ENCODE results near the gene ITIH4.

ITIH4 gene

DNA sequence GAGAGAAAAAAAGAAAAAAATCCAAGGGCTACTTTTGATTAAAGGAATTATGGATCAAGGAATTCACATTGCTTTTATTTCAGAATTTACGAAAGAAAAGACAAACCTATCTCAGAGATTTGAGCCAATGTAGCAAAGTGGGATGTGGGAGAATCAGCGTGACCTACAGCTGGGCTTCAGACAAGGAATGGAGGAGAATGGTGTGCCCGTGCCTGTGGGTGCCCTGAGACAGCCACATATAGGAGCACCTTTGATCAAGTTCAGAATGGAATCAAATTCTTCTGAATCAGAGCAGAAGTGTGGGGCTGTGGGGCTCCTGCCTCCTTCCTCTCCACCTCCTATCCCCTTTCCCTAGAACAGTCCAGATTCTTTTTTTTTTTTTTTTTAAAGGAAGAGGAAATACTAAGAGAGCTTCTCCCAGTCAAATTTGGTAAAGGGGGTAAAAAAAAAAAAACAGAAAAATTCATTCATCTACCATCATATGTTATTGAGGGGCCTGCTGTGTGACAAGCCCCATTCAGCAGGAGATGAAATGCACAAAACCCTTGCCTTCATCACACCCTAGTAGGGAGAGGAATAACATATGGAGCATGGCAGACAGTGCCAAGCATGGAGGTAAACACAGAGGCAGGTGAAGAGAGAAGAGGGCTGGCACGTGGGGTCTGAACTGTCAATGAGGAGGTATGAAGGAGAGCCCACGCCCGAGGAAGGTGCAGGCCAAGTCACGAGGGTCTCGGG, 29.4 kb upstream of the ITIH4 start:
- Mint-ChIP-seq H3K4me3 (no peak overlapping the region), H3K27me3 (no peaks in the 10 kb centered on the region), H3K4me1 (ENCODE audit: low read depth) (no peaks in the 10 kb centered on the region), H3K9me3 (peaks cover 2% of the 10 kb centered on the region), H3K36me3 (ENCODE audit: low read depth) (peaks cover 9% of the 10 kb centered on the region), H3K27ac (no peak overlapping the region)
- DNase-seq, result no peak

DNA sequence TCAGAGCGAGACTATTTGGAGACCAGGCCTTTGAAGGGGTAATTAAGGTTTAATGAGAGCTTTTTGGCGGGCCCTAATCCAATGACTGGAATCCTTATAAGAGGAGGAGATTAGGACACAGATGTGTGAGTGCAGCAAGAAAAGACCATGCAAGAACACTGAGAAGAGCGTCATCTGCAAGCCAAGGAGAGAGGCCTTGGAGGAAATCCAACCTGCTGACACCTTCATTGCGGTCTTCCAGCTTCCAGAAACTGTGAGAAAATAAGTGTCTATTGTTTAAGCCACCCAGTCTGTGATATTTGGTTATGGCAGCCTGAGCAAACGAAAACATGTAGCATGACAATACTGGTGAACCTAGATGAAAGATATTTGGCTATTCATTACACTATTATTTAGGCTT, 27.4 kb upstream of the ITIH4 start:
- Mint-ChIP-seq H3K36me3 (ENCODE audit: low read depth) (peaks cover 6% of the 10 kb centered on the region), H3K4me1 (ENCODE audit: low read depth) (no peaks in the 10 kb centered on the region), H3K9me3 (no peaks in the 10 kb centered on the region), H3K27me3 (no peaks in the 10 kb centered on the region), H3K27ac (no peak overlapping the region), H3K4me3 (no peak overlapping the region)
- no peak for DNase-seq

DNA sequence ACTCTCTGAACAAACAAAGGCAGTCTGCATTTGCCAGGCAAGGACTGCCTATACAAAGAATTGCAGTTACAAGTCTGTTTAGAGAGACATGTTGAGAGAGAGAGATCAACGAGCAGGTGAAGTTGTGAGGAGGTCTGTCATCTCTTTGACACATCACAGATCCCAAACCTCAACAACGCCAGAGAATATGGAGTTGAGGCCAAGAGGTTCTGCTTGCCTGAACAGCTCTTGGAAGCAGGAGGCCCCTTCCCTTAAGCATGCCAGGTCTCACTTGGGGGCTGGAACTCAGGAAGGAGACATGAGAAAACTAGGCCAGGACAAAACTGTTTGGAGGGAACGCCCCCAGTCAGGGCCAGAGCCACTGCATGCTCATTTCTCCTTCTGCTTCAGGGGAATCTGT, 26.7 kb upstream of the ITIH4 start:
- no peak overlapping the region for H3K27ac Mint-ChIP-seq
- no peak for DNase-seq
- H3K4me3 Mint-ChIP-seq, result no peak overlapping the region
- H3K9me3 Mint-ChIP-seq, result no peaks in the 10 kb centered on the region
- H3K27me3 Mint-ChIP-seq, result no peaks in the 10 kb centered on the region
- H3K4me1 Mint-ChIP-seq (ENCODE audit: low read depth), result no peaks in the 10 kb centered on the region
- peaks cover 12% of the 10 kb centered on the region for H3K36me3 Mint-ChIP-seq (ENCODE audit: low read depth)

DNA sequence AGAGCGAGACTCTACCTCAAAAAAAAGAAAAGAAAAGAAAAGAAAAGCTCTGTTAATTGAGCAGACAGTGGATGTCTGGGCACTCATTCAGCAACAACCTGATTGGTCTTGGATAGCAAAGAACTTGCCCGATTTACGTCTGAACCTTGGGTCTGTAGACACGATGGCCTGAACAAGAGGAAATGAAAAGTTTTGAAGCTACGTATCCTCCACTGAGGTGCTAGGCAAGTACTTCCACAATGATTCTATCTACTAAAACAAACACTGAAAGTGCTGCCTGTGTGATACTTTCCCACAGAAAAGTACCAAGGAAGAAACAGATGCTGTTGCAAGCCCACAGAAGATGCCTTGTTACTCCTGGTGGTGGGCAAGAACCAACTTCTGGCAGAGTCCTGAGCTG, 26.2 kb upstream of the ITIH4 start:
- no peaks in the 10 kb centered on the region for H3K27me3 Mint-ChIP-seq
- peaks cover 17% of the 10 kb centered on the region for H3K36me3 Mint-ChIP-seq (ENCODE audit: low read depth)
- no peak for DNase-seq
- H3K27ac Mint-ChIP-seq, result no peak overlapping the region
- H3K4me3 Mint-ChIP-seq, result no peak overlapping the region
- H3K4me1 Mint-ChIP-seq (ENCODE audit: low read depth), result no peaks in the 10 kb centered on the region
- no peaks in the 10 kb centered on the region for H3K9me3 Mint-ChIP-seq

DNA sequence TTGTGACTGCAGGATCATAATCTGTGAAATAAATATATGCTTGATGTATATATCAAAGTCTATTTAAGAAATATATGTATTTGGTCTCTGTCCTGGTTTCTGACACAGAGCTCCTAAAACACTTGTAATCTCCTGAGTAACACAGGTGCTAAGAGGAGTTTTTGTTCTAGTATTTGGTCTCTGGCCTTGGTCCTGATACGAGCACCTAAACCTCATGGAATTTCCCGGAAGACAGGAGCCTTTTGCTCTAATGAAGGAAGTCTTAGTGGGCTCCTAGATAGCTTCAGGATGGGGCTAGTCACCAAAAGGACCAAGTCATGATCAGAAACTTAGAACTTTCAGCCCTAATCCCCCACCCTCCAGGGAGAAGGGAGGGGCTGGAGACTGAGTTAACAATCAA, 23.5 kb upstream of the ITIH4 start:
- H3K4me1 Mint-ChIP-seq (ENCODE audit: low read depth), result no peaks in the 10 kb centered on the region
- H3K9me3 Mint-ChIP-seq, result no peaks in the 10 kb centered on the region
- H3K27me3 Mint-ChIP-seq, result no peaks in the 10 kb centered on the region
- no peak overlapping the region for H3K4me3 Mint-ChIP-seq
- peaks cover 40% of the 10 kb centered on the region for H3K36me3 Mint-ChIP-seq (ENCODE audit: low read depth)
- DNase-seq, result no peak
- no peak overlapping the region for H3K27ac Mint-ChIP-seq

DNA sequence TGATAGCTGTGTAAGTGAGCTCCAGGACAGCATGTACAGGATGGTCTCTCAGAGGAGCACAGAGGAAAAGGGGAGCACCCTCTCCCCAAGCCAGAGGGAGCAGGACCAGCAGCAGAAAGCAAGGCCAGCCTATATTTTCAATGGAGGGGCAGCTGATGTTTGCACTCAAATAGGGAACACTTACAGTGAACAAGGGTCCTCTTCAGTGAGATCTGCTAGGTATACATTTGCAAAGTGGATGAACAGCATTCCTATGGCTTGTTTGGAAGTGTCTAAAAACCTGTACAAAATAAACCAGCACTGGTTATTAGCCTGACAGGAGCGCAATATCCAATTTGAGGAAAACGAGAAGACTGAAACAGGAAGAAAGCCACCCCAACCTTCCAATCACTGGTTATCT, 21.9 kb upstream of the ITIH4 start:
- peaks cover 53% of the 10 kb centered on the region for H3K36me3 Mint-ChIP-seq (ENCODE audit: low read depth)
- DNase-seq, result no peak
- no peaks in the 10 kb centered on the region for H3K27me3 Mint-ChIP-seq
- no peaks in the 10 kb centered on the region for H3K9me3 Mint-ChIP-seq
- H3K4me3 Mint-ChIP-seq, result no peak overlapping the region
- H3K27ac Mint-ChIP-seq, result no peak overlapping the region
- no peaks in the 10 kb centered on the region for H3K4me1 Mint-ChIP-seq (ENCODE audit: low read depth)

DNA sequence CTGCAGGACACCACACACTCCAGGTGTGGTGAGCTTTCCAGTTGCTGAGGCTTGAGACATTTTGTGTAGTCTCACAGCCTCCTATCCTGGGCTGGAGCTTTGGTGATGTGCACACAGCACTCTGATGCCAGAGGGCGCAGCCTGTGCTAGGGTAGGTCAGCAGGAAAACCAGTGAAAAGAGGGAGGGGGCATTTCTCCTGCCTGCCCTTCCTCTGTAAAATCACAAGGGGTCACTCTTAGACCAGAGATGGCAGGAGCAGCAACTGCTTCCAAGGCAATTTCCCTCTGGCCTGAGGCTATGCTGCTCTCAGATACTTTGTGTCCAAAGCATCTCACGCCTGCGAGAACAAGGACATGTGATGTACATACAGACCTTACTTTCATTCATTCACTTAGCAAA, 20.9 kb upstream of the ITIH4 start:
- no peaks in the 10 kb centered on the region for H3K4me1 Mint-ChIP-seq (ENCODE audit: low read depth)
- H3K4me3 Mint-ChIP-seq, result no peak overlapping the region
- no peaks in the 10 kb centered on the region for H3K27me3 Mint-ChIP-seq
- peaks cover 56% of the 10 kb centered on the region for H3K36me3 Mint-ChIP-seq (ENCODE audit: low read depth)
- DNase-seq, result peak; percentile 49
- H3K9me3 Mint-ChIP-seq, result no peaks in the 10 kb centered on the region
- no peak overlapping the region for H3K27ac Mint-ChIP-seq

DNA sequence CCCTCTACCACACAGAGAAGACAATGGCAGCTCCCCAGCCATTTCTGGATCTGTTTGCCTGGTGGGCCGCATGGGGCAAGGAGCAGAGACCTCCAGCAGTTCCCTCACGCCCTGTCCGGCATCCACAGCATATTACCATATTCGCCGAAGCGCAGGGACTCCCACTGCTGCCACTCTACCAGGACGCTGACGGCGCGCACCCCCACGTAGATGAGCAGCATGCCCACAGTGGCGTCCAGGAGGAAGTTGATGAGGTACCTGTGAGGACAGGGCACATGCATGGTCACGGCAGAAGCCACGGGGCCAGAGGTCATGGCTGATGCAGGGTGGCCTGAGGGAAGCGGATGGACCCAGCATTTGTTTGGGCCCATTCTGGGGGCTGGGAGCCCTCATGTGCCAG, 19.2 kb upstream of the ITIH4 start:
- Mint-ChIP-seq H3K36me3 (ENCODE audit: low read depth) (peaks cover 56% of the 10 kb centered on the region), H3K4me3 (no peak overlapping the region), H3K9me3 (no peaks in the 10 kb centered on the region), H3K27ac (no peak overlapping the region), H3K4me1 (ENCODE audit: low read depth) (peaks cover under 1% of the 10 kb centered on the region), H3K27me3 (no peaks in the 10 kb centered on the region)
- no peak for DNase-seq

DNA sequence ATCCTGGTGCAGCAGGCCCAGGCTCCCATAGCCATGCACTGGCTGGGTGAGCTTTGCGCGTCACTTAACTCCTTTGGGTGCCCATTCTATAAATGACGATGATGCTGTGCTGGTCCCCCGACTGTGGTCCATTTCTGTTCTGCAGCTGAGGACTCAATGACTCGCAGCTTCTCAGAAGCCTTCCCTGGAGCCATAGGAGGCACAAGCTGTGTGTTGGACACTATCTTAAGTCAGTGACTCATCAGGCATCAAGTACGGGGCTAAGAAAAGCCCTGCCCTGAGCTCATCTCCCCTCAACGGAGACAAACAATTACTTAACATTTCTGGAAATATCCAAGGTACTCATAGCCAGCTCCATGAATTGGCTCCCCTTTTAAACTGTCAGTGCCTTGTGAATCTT, 18.1 kb upstream of the ITIH4 start:
- no peaks in the 10 kb centered on the region for H3K9me3 Mint-ChIP-seq
- no peak for DNase-seq

DNA sequence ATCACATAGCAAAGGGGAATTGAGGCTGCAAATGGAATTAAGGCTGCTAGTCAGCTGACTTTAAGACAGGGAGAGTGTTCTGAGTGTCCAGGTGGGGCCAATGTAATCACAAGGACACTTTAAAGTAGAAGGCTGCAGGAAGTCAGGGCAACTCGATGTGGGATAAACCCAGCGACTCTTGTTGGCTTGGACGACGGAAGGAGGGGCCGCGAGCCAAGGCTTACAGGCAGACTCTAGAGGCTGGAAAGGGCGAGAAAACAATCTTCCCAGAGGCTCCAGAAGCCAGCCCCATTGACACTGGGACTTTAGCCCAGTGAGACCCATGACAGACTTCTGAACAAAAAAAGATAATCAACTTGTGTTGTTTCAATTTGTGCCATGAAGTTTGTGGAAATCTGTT, 17.3 kb upstream of the ITIH4 start:
- Mint-ChIP-seq H3K36me3 (ENCODE audit: low read depth) (peaks cover 60% of the 10 kb centered on the region), H3K27ac (no peak overlapping the region), H3K9me3 (no peaks in the 10 kb centered on the region)

More for the DNA sequence above, 18.1 kb upstream of the ITIH4 start:
- H3K27me3 Mint-ChIP-seq, result no peaks in the 10 kb centered on the region
- H3K36me3 Mint-ChIP-seq (ENCODE audit: low read depth), result peaks cover 58% of the 10 kb centered on the region
- H3K4me3 Mint-ChIP-seq, result no peak overlapping the region
- peaks cover 7% of the 10 kb centered on the region for H3K4me1 Mint-ChIP-seq (ENCODE audit: low read depth)
- H3K27ac Mint-ChIP-seq, result no peak overlapping the region

DNA sequence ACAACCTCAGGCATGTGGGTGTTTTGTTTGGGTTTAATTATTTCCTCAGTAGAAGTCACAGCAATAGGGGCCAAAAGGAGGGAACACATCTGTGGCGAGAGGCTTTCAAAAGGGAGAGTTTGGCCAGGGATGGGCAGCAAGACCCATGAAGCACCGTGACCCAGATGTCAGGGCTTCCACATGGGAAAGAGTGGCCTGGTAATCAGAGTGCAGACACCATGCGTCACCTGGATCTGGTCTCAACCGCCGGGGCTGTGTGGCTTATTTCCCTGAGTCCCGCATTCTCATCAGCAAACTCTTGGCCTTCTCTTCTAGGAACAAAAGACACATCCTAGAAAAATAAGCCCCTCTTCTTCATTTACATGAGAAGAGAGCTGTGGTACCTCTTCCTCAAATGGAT, 16.8 kb upstream of the ITIH4 start:
- Mint-ChIP-seq H3K27me3 (no peaks in the 10 kb centered on the region), H3K27ac (no peak overlapping the region), H3K36me3 (ENCODE audit: low read depth) (peaks cover 61% of the 10 kb centered on the region), H3K4me3 (no peak overlapping the region), H3K4me1 (ENCODE audit: low read depth) (peaks cover 7% of the 10 kb centered on the region), H3K9me3 (no peaks in the 10 kb centered on the region)
- no peak for DNase-seq

More for the DNA sequence above, 17.3 kb upstream of the ITIH4 start:
- Mint-ChIP-seq H3K27me3 (no peaks in the 10 kb centered on the region), H3K4me3 (no peak overlapping the region), H3K4me1 (ENCODE audit: low read depth) (peaks cover 7% of the 10 kb centered on the region)
- DNase-seq, result no peak

DNA sequence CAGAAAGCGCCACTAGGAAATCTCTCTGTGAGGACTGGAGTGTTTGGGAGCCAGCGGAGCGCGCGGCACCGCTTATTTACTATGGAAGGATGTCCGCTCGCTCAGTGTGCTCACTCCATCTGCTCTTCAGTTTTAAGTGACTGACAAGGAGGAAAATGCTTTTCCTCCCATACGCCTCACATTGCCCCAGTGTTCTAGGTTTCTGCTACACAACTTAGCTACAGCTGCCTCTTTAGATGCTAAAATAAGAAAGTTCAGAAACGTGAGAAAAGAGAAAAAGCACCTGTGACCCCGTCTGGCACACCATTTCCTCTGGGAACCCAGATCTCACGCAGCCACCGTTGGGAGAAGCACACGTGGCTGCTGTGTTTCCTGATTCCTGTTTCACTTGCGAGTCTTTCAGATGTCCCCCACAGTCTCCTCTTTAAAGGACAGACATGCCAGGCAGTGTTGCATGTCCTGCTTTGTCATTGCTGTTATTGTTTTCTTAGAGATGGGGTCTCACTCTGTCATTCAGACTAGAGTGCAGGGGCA, 16.0 kb upstream of the ITIH4 start:
- Mint-ChIP-seq H3K27me3 (no peaks in the 10 kb centered on the region), H3K4me3 (no peak overlapping the region), H3K36me3 (ENCODE audit: low read depth) (peaks cover 61% of the 10 kb centered on the region), H3K9me3 (no peaks in the 10 kb centered on the region), H3K4me1 (ENCODE audit: low read depth) (peaks cover 7% of the 10 kb centered on the region), H3K27ac (no peak overlapping the region)
- no peak for DNase-seq

DNA sequence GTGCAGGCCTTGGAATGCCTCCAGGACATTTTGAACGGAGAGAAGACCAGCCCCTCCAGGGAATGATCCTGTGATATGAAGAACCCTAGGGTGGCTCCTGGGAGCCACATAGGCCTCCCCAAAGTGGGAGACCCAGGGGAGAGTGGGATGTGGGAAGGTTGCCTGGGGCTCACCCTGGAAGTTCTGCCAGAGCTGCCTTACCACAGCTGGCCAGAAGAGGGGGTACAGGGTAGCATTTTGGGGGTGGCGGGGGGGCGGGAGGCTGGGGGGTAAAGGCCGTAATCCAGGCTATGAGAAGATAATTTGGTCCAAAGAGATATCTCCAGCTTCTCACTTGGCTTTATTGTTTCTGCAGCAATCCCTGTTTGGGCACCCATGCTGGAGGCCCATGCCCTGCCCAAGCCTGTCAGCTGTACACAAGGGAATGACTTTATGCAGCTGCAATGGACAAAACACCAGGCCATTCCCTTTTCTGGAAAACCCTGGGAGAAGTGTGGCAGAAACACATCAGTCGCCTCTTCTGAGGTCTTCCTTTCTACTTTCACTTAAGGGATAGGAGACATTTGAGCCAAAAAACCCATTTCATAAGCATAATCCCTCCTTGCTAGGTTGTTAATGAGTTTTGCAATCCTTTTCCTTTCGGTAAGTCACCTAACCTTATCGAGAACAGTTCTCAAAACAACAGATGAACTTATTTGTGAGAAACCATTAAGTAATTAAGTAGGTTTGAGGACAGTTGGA, 15.4 kb upstream of the ITIH4 start:
- Mint-ChIP-seq H3K36me3 (ENCODE audit: low read depth) (peaks cover 58% of the 10 kb centered on the region), H3K9me3 (no peaks in the 10 kb centered on the region), H3K4me1 (ENCODE audit: low read depth) (peaks cover 7% of the 10 kb centered on the region), H3K27me3 (no peaks in the 10 kb centered on the region), H3K4me3 (no peak overlapping the region), H3K27ac (no peak overlapping the region)
- peak; percentile 54 for DNase-seq

DNA sequence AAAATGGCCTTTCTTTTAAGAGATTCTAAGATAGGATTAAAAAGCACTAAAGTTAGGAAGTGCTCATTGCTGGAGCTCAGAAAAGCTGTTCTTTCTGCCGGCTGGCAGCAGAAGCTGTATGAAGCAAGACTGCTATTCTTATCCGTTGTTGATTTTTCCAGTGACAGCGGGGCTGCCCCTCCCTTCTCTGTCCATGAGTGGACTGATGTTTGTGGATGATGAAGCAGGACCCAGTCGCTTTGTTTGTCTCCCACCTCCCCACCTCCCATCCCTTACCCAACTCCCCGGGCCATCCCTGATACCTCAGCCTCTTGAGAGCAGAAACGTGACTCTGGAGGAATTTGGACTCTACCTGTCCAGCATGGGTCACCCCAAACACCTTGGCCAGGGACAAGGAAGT, 14.7 kb upstream of the ITIH4 start:
- Mint-ChIP-seq H3K27ac (no peak overlapping the region), H3K4me3 (no peak overlapping the region), H3K9me3 (no peaks in the 10 kb centered on the region), H3K27me3 (no peaks in the 10 kb centered on the region), H3K36me3 (ENCODE audit: low read depth) (peaks cover 60% of the 10 kb centered on the region), H3K4me1 (ENCODE audit: low read depth) (peaks cover 8% of the 10 kb centered on the region)
- no peak for DNase-seq

DNA sequence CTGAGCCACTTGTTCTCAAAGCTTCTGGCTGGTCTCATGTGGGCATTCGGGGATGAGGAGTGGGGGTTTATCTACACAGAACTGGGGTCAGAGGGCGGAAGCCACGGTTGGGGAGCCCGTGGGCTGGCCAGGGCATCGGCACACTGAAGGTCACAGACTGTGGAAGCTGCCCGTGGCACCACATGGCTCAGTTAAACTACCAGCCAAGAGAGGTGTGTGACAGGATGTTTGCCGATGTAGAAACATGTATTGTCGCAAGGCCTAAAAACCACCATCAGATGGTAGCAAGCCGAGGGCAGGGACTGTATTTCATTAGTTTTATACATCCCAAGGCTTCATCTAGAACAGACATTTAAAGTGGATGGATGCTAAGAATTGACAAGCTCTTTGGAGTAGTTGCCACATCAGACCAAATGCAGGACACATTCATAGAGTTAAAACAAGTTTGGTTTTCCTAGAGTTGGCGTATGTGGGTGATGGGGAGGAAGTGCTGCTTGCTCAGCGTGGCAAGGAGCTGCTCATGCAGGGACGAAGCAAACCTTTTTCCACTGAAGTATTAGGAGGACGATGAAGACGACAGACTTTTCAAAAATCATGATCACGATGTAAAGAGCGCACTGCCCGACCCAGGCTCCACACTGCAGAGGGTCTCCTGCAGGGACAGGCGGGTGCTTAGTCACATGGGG, 14.0 kb upstream of the ITIH4 start:
- Mint-ChIP-seq H3K4me1 (ENCODE audit: low read depth) (peaks cover 14% of the 10 kb centered on the region), H3K36me3 (ENCODE audit: low read depth) (peaks cover 58% of the 10 kb centered on the region), H3K9me3 (no peaks in the 10 kb centered on the region), H3K27me3 (no peaks in the 10 kb centered on the region), H3K27ac (peak overlapping the region; percentile 8), H3K4me3 (no peak overlapping the region)
- no peak for DNase-seq
